LNCAP (cell line): ENCODE results near the gene OSBP2.

Experiments
- TF ChIP-seq, protein P1 (sequence below): fragments of 450-650 bp; IDR thresholded peaks from 2 replicates; pipeline ENCODE4 v1.5.1; 2017; ENCODE audit warnings: mild to moderate bottlenecking

The OSBP2 gene

GRCh38 chr22:30867746-30868662 lies 173.3 kb downstream of the OSBP2 start:
- TF ChIP-seq, protein P1, sequence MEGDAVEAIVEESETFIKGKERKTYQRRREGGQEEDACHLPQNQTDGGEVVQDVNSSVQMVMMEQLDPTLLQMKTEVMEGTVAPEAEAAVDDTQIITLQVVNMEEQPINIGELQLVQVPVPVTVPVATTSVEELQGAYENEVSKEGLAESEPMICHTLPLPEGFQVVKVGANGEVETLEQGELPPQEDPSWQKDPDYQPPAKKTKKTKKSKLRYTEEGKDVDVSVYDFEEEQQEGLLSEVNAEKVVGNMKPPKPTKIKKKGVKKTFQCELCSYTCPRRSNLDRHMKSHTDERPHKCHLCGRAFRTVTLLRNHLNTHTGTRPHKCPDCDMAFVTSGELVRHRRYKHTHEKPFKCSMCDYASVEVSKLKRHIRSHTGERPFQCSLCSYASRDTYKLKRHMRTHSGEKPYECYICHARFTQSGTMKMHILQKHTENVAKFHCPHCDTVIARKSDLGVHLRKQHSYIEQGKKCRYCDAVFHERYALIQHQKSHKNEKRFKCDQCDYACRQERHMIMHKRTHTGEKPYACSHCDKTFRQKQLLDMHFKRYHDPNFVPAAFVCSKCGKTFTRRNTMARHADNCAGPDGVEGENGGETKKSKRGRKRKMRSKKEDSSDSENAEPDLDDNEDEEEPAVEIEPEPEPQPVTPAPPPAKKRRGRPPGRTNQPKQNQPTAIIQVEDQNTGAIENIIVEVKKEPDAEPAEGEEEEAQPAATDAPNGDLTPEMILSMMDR = no peak

GRCh38 chr22:30868663-30869385 lies 174.2 kb downstream of the OSBP2 start:
- TF ChIP-seq, protein P1 = no peak

GRCh38 chr22:30869667-30870395 lies 175.2 kb downstream of the OSBP2 start:
- TF ChIP-seq, protein P1 = no peak

DNA sequence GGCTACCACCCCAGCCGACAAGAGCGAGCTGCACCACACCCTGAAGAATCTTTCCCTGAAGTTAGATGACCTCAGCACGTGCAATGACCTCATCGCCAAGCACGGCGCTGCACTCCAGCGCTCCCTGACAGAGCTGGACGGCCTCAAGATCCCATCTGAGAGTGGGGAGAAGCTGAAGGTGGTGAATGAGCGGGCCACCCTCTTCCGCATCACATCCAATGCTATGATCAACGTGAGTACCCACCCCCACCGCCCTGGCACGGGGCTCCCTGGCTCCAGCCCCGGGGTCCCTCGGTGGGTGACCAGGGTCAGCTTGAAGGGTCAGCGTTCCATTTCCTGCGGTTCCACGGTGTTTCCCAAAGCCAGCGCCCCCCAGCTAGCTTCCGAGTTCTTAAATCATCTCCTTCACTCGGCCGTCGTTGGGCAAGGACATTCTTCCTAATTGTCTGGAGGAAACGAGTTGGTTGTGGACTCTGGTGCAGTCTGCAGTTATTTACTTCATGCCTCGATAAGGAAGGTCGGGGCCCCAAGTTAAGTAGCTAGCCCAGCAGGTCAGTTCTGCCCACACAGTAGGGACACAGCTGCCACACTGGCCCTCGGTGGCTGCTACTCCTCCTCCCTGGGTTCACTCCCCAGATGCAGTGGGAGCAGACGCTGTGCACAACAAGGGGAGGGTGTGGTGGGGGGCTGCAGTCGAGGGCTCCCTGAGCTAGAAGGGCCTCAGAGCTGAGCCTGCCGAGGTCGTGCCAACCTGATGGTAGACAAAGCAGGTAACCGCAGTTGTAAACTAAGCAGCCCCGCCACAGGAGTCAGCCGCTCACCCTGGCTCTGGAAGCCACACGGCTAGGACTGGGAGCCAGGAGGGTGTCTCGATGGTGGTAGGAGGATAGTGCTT lies 176.0 kb downstream of the OSBP2 start:
- TF ChIP-seq, protein P1 = no peak

DNA sequence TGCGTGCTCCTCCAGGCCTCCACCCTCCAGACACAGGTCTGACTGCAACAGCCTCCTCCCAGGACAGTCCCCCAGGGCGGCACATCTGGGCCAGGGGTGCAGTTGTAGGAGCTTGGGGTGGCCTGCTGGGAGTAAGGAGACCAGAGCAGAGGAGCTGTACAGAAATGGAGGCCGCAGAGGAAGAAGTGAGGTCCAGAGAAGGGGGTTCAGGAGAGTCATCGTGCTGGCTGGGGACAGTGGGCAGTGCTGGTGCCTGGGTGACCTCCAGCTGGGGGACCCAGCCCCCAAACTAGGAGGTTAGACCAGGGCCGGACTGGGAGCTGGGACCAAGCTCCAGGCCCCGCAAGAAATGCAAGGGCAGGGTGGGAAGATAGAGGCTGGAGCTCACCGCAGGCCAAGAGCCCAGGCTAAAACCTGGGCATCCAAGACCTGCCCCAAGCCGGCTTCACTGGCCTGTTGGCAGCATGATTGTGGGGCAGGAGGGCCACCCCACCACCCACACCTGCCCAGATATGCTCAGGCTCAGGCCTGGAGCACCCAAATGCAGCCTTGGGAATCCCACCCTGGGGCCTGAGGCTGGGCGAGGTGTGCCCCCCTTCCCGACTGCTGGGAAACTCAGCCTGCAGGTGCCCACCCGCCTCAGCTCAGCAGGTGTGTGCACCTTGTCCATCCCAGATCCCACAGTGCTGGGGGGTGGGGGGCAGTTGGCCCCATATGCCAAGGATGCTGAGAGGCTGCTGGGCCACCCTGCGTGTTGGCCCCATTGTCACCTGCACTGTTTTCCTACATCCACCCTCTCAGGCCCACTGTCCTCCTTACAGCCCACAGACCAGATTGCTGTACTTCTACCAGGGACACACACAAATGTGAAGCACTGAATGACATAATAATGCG lies 177.0 kb downstream of the OSBP2 start:
- TF ChIP-seq, protein P1 = no peak

GRCh38 chr22:30872285-30873041 lies 177.8 kb downstream of the OSBP2 start:
- TF ChIP-seq, protein P1 = no peak
